NAMALWA (cell line): ENCODE data around the gene NLRC3.
"Not testable (repeated sequence)": the region's sequence is repeated elsewhere in the genome, so short reads cannot be mapped to it uniquely, and the experiment has no call there.

Experiments
- DNase-seq: peaks from one replicate; pipeline ENCODE4 v3.0.0-alpha.2; 2015; ENCODE audit warnings: low spot score

NLRC3 gene

GRCh38 chr16:3513892-3514583 is 63.2 kb downstream of the NLRC3 start:
- no peak for DNase-seq

- no peak for DNase-seq
These were observed 65.7 kb downstream of the NLRC3 start for GRCh38 chr16:3511286-3512180.

GRCh38 chr16:3510416-3510815 is 66.8 kb downstream of the NLRC3 start:
- no peak for DNase-seq

GRCh38 chr16:3509470-3509928 is 67.7 kb downstream of the NLRC3 start:
- no peak for DNase-seq

- no peak for DNase-seq
These were observed 68.5 kb downstream of the NLRC3 start for GRCh38 chr16:3508736-3509135.

GRCh38 chr16:3503523-3503922 is 73.7 kb downstream of the NLRC3 start:
- no peak for DNase-seq

- no peak for DNase-seq
These were observed 75.3 kb downstream of the NLRC3 start for GRCh38 chr16:3501783-3502400.

GRCh38 chr16:3501412-3501761 is 75.8 kb downstream of the NLRC3 start:
- not testable (repeated sequence) for DNase-seq

- no peak for DNase-seq
These were observed 78.2 kb downstream of the NLRC3 start for GRCh38 chr16:3498988-3499387.

- DNase-seq: no peak
These were observed 79.4 kb downstream of the NLRC3 start for GRCh38 chr16:3497771-3498170.

- no peak for DNase-seq
These were observed 80.8 kb downstream of the NLRC3 start for GRCh38 chr16:3496386-3496785.

- no peak for DNase-seq
These were observed 82.0 kb downstream of the NLRC3 start, which contains the start of gene C16orf90 for GRCh38 chr16:3495176-3495575. Gene C16orf90 (minus strand): TSS chr16:3495489. CDS start chr16:3495421, 68 bp downstream.

GRCh38 chr16:3494386-3494973 is 82.7 kb downstream of the NLRC3 start:
- DNase-seq: no peak

GRCh38 chr16:3492356-3492755 is 84.8 kb downstream of the NLRC3 start:
- DNase-seq: no peak

GRCh38 chr16:3490911-3491629 is 86.1 kb downstream of the NLRC3 start:
- DNase-seq: peak; percentile 30
